Activated T-cell treated with anti-CD3 and anti-CD28 coated beads for 4 hours (primary cell): Measurements from ENCODE around the gene TSR1.

Experiments used
- DNase-seq: peaks from one replicate; pipeline ENCODE4 v3.0.0-alpha.2; 2020

The TSR1 gene

DNA sequence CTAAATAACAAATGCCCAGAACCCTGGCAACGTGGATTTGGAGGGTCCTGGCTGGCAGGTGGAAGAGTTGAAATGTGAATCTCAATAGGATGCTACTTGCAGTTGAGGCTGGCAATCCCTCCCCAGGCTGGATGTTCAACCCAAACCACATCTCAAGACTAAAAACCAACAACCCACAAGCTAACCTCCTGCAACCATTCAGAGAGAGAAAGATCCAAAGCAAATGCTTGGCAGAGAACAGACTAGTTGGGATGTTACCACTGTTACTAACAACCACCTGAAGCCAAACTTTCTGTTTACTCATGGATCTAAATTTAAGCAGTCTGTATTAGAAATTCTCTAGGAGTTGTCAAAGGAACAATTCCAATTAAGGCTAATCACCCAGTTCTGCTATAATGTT, 60.5 kb downstream of the TSR1 start:
- no peak for DNase-seq

DNA sequence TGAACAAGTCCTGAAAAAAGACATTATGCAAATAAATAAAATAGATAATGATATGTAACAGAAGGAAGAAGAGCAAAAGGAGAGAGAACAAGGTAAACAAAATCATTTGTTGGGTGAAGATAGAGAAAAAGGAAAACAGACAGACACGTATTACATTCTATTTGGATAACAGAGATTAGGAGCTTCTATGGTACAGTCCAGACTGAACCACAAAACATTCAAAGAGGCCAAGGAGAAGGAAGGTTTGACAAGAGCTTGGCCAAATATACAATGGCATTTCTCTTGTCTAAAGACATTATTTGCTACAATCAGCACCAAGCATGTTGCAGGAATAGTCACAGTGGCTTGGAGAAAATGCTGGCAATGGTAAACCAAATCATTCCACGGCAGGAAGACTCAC, 61.8 kb downstream of the TSR1 start:
- DNase-seq: no peak
